Common myeloid progenitor, CD34-positive (primary cell): ENCODE results near the gene GALR2.
A peak's percentile ranks its signal among the peaks of the same experiment; 100 is the strongest.

ENCODE experiments used
- CTCF ChIA-PET: fragments of 350-600 bp; sonication (Branson Sonifier 250); formaldehyde crosslinking; loops from one replicate; lab custom pipeline; 2021; ENCODE audit warnings: antibody characterized with exemption; lab: Charles Lee
- POLR2A ChIA-PET: fragments of 350-600 bp; sonication (Branson Sonifier 250); formaldehyde crosslinking; loops from one replicate; lab custom pipeline; 2021; ENCODE audit warnings: antibody characterized with exemption; lab: Charles Lee
- DNase-seq, 3 donors: peaks; one replicate each; pipeline versions ENCODE4 v3.0.0 to v3.0.0-alpha.2; 2013
- H3K27ac ChIP-seq, 2 experiments: 1 replicate in 1 of 2; 2 replicates in 1 of 2; pipeline ENCODE4 v1.7.0; 2013; ENCODE audit warnings: inconsistent platforms in 2 of 2, low read length in 2 of 2, mild to moderate bottlenecking in 2 of 2, low read depth in 1 of 2, moderate library complexity in 1 of 2; ENCODE audit not compliant: severe bottlenecking in 2 of 2, insufficient read depth in 1 of 2, poor library complexity in 1 of 2
- H3K27me3 ChIP-seq, 5 experiments: replicated peaks in 2 of 5; 1 replicate in 3 of 5; 2 replicates in 2 of 5; pipeline versions ENCODE4 v1.6.1 to v1.7.0; 2013; ENCODE audit warnings: low read length in 4 of 5, mild to moderate bottlenecking in 2 of 5, moderate library complexity in 2 of 5, inconsistent platforms in 1 of 5; ENCODE audit not compliant: insufficient read depth in 5 of 5, control insufficient read depth in 4 of 5
- H3K36me3 ChIP-seq, 4 experiments: 1 replicate in 2 of 4; 2 replicates in 2 of 4; pipeline versions ENCODE4 v1.6.1 to v1.7.0; 2013; ENCODE audit warnings: low read length in 3 of 4, control low read depth in 1 of 4, mild to moderate bottlenecking in 1 of 4; ENCODE audit not compliant: control insufficient read depth in 4 of 4, insufficient read depth in 4 of 4
- H3K4me1 ChIP-seq, 4 experiments: 1 replicate in 3 of 4; 2 replicates in 1 of 4; pipeline versions ENCODE4 v1.6.1 to v1.7.1; 2013; ENCODE audit warnings: low read length in 3 of 4, mild to moderate bottlenecking in 3 of 4, control low read depth in 1 of 4, inconsistent platforms in 1 of 4, moderate library complexity in 1 of 4; ENCODE audit not compliant: control insufficient read depth in 4 of 4, insufficient read depth in 4 of 4; ENCODE audit errors: control extremely low read depth in 1 of 4
- H3K4me3 ChIP-seq, 7 experiments: 1 replicate in 4 of 7; 2 replicates in 3 of 7; pipeline versions ENCODE4 v1.5.1 to v1.7.0; 2013; ENCODE audit warnings: mild to moderate bottlenecking in 7 of 7, low read length in 6 of 7, moderate library complexity in 6 of 7, inconsistent platforms in 2 of 7, low read depth in 2 of 7, control low read depth in 1 of 7; ENCODE audit not compliant: insufficient read depth in 4 of 7, control insufficient read depth in 1 of 7; ENCODE audit errors: extremely low read depth in 1 of 7
- H3K9me3 ChIP-seq, 5 experiments: 1 replicate in 4 of 5; 2 replicates in 1 of 5; pipeline versions ENCODE4 v1.6.1 to v1.7.1; 2013; ENCODE audit warnings: low read length in 4 of 5, mild to moderate bottlenecking in 2 of 5, inconsistent platforms in 1 of 5, low read depth in 1 of 5, moderate library complexity in 1 of 5; ENCODE audit not compliant: control insufficient read depth in 4 of 5, insufficient read depth in 2 of 5; ENCODE audit errors: control extremely low read depth in 1 of 5
- WGBS: methylation state at CpG from one replicate; pipeline ENCODE4 v1.1.5; 2013; ENCODE audit not compliant: insufficient coverage; 5-methylcytosine and 5-hydroxymethylcytosine counted together

Gene GALR2

DNA sequence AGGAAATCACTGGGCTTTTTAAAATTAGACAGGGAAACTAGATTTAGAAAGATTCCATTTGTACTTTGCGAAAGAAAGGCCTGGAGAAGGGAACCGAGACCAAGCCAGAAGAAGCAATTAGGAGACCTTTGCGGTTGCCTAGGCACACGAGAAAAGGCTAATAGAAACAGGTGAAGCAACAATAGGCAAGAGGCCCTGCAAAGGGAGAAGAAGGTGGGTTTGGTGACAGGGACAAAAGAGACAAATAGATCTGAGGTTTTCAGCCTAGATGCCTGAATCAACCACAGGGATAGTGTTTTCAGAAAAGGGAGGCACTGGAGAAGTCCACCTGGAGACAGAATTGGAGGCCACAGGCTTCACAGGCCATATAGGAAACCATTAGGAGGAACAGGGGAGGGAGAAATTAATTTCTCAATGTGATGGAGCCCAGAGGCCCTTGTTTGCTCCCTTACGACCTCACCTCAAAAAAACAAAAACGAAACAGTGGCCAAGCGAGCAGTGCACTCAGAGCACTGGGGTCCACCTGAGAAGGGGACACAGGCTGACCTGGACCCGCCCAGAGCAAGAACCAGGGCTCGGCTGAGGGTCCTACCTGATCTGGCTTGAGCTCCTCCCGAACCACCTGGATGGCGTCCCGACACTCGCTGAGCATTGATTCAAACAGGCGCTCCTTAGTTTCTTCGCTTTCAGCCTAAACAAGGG lies 24.6 kb upstream of the GALR2 start:
- Histone ChIP-seq H3K4me3 (no peak overlapping the region), H3K4me1 (no peaks in the 10 kb centered on the region), H3K9me3 (no peaks in the 10 kb centered on the region), H3K27ac (peak overlapping the region in 1 of 2 experiments; percentile 26), H3K27me3 (no peaks in the 10 kb centered on the region), H3K36me3 (peaks cover 23 to 79% (median 67%) of the 10 kb centered on the region in 4 experiments)
- ChIA-PET CTCF (interaction anchor here (0.9 to 1.8 kb wide), 3 partner anchors 16 to 36 kb away, joined by 3 to 7 read pairs (median 5); no protein-coding TSS in a partner anchor), POLR2A (no interaction called here)
- DNase-seq: no peak
- 99% methylated on average over 15 of the region's 15 CpGs for WGBS

GRCh38 chr17:76050538-76051467 lies 23.8 kb upstream of the GALR2 start:
- Histone ChIP-seq H3K9me3 (no peaks in the 10 kb centered on the region), H3K27ac (no peak overlapping the region), H3K4me1 (no peaks in the 10 kb centered on the region), H3K36me3 (peaks cover 23 to 79% (median 61%) of the 10 kb centered on the region in 4 experiments), H3K27me3 (no peaks in the 10 kb centered on the region), H3K4me3 (no peak overlapping the region)
- ChIA-PET CTCF (interaction anchor here (1.1 to 1.8 kb wide), 3 partner anchors 17 to 36 kb away, joined by 3 to 7 read pairs (median 4); no protein-coding TSS in a partner anchor), POLR2A (no interaction called here)
- WGBS: over 99% methylated on average over 8 of the region's 11 CpGs
- DNase-seq: no peak

GRCh38 chr17:76051561-76051960 lies 23.0 kb upstream of the GALR2 start:
- Histone ChIP-seq H3K9me3 (no peaks in the 10 kb centered on the region), H3K36me3 (peaks cover 26 to 80% (median 62%) of the 10 kb centered on the region in 4 experiments), H3K27ac (no peak overlapping the region), H3K4me3 (no peak overlapping the region), H3K27me3 (no peaks in the 10 kb centered on the region), H3K4me1 (no peaks in the 10 kb centered on the region)
- POLR2A ChIA-PET: no interaction called here
- CTCF ChIA-PET: interaction anchor here (1.1 to 1.8 kb wide), 3 partner anchors 17 to 37 kb away, joined by 3 to 7 read pairs (median 4); no protein-coding TSS in a partner anchor
- DNase-seq: no peak
- 83% methylated on average over 2 of the region's 6 CpGs for WGBS

GRCh38 chr17:76053246-76054111 lies 21.1 kb upstream of the GALR2 start:
- CTCF ChIA-PET: interaction anchor here (0.8 to 6.0 kb wide), 5 partner anchors 14 to 350 kb away, joined by 3 to 61 read pairs (median 4); no protein-coding TSS in a partner anchor
- no peak overlapping the region for H3K4me3 ChIP-seq
- H3K36me3 ChIP-seq: peaks cover 25 to 84% (median 65%) of the 10 kb centered on the region in 4 experiments
- H3K27ac ChIP-seq: no peak overlapping the region
- 96% methylated on average over 12 of the region's 17 CpGs for WGBS
- no peak for DNase-seq
- no peaks in the 10 kb centered on the region for H3K4me1 ChIP-seq
- no peaks in the 10 kb centered on the region for H3K9me3 ChIP-seq
- POLR2A ChIA-PET: no interaction called here
- H3K27me3 ChIP-seq: no peaks in the 10 kb centered on the region

GRCh38 chr17:76054112-76054476 lies 20.5 kb upstream of the GALR2 start:
- Histone ChIP-seq H3K36me3 (peaks cover 28 to 84% (median 62%) of the 10 kb centered on the region in 4 experiments), H3K27ac (no peak overlapping the region), H3K27me3 (no peaks in the 10 kb centered on the region), H3K9me3 (no peaks in the 10 kb centered on the region), H3K4me3 (no peak overlapping the region), H3K4me1 (no peaks in the 10 kb centered on the region)
- ChIA-PET CTCF (interaction anchor here (1.0 to 6.0 kb wide), 3 partner anchors 39 to 349 kb away, joined by 3 to 61 read pairs (median 4); no protein-coding TSS in a partner anchor), POLR2A (no interaction called here)
- DNase-seq: no peak
- WGBS: 89% methylated on average over 3 of the region's 4 CpGs

DNA sequence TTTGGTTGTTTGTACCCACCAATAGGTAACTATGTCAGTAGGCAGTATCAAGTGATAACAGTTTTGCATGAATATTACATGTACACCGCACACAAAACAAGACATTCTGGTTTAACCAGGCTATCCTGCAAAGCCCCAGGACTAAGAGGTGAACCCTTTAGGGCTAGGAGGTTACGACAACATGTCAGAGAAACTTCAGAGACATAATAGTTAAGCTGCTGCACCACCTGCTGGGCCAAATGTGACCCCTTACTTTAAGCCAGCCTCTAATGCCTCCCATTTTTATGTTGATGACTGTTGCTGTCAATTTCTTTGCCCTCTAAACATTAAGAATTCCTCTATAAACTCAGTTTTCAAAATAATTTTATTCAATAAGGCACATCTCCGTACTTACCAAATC lies 17.7 kb upstream of the GALR2 start:
- no peak overlapping the region for H3K27ac ChIP-seq
- no peak overlapping the region for H3K4me3 ChIP-seq
- H3K27me3 ChIP-seq: no peaks in the 10 kb centered on the region
- POLR2A ChIA-PET: interaction anchor here (1.0 kb wide), 1 partner anchor 43 kb away, joined by 4 read pairs; no protein-coding TSS in a partner anchor
- 100% methylated on average over 2 of the region's 3 CpGs for WGBS
- no peaks in the 10 kb centered on the region for H3K9me3 ChIP-seq
- CTCF ChIA-PET: interaction anchor here (0.8 to 6.0 kb wide), 11 partner anchors 9 to 181 kb away, joined by 3 to 61 read pairs (median 4); no protein-coding TSS in a partner anchor
- H3K36me3 ChIP-seq: peaks cover 27 to 84% (median 62%) of the 10 kb centered on the region in 4 experiments
- H3K4me1 ChIP-seq: no peaks in the 10 kb centered on the region
- DNase-seq: peak in 2 of 3 donors; percentile 58 to 59
